T follicular helper cell (primary cell): ENCODE measurements around the gene SLC43A3.
"Not testable (repeated sequence)": the region's sequence is repeated elsewhere in the genome, so short reads cannot be mapped to it uniquely, and the experiment has no call there.

Experiments
- DNase-seq: peaks from one replicate; pipeline ENCODE4 v3.0.0-alpha.2; 2020; ENCODE audit warnings: low read depth

Gene SLC43A3

DNA sequence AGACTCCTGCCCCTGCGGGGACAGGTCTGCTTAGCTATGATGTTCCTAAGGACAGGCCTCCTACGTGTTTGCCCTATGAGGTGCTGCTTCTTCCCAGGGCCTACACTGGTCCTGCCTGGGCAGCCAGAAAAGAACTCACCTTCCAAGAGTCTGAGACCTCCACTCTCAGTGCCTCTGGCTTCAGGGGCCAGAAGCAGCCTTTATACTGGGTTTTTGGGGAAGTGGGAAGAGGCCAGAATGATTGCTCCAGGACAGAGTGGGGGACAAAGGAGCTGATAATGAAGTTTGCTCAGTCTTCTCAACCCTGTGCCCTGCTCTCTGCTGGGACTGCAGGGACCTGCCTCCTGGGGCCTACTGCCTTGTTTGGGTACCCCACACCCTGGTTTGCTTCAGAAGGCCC, 45.9 kb downstream of the SLC43A3 start, which contains the start of gene PRG3:
PRG3 (minus strand) TSS at position 176 of the 400 bp plus-strand sequence. CDS start 442 bp downstream, outside the sequence.
- no peak for DNase-seq

DNA sequence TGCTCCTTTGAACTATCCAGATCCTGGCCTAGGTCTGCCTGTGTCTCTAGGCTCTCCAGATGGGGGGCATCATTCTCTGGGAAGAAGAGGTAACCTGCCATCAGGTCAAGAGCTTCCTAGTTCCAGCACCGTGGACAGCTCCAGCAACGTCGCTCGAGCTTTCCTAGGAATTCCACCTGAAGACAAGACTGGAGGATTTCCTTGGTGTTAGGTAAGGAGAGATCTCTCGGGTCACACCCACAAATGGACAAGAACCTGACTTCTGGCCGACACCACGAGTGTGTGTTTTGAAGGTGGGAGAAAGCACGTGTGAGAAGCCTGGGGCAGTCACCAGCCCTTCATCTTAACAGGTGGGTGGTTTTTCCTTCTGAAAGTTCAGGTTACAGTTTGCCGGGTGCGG, 47.2 kb downstream of the SLC43A3 start:
- no peak for DNase-seq

DNA sequence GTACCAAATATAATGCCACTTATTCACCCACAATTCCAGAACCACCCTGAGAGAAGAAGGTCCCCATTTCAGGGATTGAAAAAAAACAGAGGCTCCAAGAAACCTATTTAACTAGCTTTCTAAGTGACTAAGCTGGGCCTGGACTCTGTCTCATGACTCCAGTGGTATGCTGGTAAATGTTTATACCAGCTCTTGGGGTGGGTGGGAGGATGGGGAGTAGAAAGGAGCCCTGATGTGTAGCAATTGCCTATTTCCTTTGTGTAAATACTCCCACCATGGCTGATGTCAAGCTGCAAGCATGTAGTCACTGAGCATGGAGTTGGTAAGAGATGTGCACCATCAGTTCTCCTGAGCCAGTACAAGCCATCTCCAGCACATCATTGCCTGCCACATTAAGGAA, 48.7 kb downstream of the SLC43A3 start:
- DNase-seq: no peak

DNA sequence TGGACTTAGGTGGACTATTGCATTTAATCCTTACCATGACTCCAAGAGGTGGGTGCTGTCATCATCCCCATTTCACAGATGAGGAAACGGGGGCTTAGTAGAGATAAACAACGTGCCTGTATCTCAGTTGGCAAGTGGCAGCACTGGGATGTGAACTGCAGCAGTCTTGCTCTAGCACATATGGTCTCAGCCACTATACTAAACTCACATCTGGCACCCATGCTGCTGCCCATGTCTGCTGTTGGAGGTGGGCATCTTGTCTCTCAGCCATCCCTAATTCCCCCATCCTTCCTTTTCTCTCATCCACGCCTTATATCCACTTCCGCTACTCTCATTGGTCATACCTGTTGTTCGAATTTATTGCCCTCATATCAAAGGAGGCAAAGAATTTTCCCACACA, 49.8 kb downstream of the SLC43A3 start:
- no peak for DNase-seq

DNA sequence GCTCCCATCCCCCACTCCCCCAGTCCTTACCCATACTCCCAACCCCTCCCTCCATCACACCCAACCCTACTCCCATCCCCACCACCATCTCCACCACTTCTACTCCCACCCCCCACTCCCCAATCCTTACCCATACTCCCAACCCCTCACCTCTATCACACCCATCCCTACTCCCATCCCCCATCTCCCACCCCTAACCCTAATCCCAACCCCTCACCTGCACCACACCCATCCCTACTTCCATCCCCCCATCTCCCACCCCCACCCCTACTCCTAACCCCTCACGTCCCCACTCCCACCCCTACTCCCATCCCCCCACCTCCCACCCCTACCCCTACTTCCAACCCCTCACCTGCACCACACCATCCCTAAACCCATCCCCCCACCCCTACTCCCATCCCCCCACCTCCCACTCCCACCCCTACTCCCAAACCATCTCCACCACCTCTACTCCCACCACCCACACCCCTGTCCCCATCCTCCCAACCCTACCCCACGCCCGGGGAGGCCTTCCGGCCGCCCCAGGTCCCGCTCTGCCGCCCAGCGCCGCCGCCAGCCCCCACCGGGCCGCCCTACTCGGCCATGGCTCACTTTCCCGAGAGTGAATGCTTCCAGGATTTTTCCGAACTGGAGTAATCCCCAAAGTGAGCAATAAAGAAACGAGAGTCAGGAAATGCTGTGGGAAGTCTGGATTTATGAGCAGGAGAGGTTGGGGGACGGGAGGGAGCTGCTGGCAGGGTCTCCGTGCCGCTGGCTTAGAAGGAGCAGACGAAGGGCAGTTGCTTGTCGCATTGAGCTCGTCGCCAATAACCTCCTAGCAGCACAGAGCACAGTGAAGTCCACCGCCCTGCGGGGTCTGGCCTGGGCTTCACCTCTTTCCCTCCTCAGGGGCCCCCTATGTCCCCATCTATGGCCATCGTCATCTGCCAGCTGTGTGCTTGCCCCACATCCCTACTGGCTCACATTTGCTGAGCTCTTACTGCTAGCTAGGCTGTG, 50.5 kb downstream of the SLC43A3 start:
- no peak for DNase-seq

DNA sequence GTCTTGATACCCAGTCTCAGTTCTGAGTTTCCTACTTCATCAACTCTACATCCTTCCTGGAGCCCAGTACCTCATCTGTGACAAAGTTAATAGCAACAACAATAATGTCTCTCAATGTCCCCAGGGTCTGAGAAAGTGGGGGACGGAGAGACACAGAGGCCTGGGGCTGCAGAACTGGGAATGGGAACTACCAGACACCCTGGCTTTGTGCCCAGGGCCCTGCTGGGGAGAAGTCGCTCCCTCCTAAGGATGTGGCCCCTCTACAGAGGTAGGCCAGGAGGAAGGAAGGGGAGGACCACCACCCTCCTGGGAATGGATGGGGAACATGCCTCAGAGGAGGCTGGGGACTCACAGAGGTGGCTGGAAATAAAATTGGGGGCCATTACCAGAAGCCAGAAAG, 51.4 kb downstream of the SLC43A3 start:
- no peak for DNase-seq

DNA sequence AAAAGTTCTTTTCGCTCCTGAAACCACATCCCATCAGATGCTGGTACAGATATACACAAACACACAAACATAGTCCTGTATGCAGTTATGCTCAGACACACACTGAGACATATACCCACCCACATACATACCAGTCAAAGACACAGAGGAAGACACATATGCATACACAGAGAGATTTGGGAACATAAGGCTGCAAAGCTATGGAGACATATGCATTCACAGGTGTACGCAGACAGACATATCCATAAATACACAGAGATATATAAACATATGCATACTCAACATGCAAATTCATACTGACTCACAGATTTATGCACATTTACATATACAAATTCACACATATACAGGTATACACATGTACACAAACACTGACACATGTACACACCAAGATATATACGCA, 52.0 kb downstream of the SLC43A3 start:
- no peak for DNase-seq

DNA sequence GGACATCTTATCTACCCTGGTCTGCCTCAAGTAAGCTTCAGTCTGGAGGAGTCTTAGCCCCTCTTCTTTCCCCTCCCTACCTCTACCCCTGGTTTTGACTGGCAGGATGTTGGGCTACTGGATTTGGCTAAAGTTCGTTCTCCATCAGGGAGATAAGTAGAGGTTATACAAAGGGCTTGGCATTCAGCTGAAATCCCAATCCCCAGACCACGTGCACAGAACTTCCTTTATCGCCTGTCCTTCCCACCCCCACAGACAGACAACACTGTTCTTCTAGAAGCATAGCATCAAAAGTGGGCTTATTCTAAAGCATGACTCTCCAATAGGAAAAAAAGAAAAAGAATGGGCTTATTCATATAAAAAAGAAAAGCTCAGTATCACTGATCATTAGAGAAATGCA, 53.8 kb downstream of the SLC43A3 start:
- no peak for DNase-seq

DNA sequence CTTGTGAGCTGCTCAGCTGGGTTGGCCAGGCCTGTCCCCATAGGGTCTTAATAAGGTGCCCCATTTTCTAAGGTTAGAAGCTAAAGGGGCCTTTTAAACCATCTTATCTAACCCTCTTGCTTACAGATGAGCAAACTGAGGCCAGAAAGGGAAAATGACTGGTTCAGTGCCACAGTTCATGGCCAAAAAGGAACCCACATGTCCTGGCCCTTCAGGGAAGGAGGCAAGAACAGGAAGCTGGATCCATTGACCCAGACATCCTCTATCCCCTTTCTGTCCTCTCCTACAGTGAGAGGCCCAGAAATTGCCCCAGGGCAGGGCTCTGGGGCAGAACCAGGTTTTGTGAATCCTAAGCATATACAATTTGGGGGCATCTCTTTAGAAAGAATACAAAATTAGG, 56.0 kb downstream of the SLC43A3 start:
- no peak for DNase-seq

DNA sequence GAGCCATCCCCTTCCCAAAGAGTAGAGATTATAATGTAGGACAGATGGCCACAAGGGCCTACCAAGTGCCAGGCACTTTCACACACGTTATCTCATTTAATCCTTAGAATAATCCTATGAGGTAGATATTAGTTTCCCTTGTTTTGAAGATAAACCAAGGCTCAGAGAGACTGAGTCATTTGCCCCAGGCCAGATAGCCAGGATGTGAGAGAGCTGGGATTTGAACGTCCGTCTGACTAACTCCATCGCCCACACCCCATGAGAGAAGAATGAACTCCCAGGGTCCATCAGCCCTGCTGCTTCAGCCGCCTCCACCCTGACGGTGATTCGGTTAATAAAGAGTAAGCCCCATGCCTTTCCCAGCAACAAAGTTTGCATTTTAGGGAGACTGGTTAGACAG, 56.7 kb downstream of the SLC43A3 start:
- DNase-seq: no peak

DNA sequence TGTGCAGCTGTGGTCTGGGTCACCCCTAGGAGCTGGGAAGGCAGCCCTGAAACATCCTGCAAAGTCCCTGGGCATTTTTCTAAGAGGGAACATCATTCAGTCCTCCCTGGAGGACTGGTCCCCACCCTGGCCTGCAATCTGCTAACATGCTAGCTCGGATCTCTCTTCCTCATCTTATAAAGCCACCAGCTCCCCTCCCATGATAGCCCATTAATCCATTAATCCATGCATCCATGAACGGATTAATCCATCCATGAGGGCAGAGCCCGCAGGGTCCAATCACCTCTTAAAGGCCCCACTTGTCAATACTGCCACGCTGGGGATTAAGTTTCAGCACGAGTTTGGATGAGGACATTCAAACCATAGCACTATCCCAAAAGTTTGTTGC, 58.1 kb downstream of the SLC43A3 start:
- DNase-seq: no peak

DNA sequence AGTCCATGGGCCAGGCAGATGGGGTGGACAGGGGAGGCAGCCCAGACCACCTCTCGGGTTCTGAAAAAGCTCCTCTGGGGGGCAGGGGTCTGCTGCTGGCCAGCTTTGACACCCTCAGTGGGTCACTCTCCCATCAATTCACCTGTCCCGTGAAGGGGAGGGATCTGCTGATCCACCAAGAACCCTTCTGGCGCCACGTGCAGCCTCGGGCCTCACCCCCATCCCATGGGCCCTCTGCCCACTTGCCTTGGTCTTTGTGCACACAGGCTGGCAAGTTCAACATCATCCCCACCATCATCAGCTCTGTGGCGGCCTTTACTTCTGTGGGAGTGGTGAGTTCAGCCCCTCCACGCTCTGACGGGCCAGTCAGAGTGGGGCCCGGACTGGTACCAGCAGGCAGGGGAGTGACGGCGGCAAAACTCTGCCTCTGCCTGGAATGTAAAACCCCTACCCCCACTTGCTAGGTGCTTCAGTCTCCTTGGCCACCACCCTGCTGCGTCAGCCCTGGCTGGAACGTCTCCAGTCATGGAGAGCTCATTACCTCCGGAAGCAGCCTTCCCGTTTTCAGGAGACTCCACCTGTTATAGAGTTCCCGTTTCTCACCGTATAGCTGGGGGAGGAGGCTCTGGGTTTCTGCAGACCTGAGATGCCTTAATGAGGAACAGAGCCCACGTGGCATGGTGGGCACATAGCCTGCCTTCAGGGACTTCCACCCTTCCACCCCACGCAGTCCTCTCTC, 58.6 kb downstream of the SLC43A3 start:
- no peak for DNase-seq

DNA sequence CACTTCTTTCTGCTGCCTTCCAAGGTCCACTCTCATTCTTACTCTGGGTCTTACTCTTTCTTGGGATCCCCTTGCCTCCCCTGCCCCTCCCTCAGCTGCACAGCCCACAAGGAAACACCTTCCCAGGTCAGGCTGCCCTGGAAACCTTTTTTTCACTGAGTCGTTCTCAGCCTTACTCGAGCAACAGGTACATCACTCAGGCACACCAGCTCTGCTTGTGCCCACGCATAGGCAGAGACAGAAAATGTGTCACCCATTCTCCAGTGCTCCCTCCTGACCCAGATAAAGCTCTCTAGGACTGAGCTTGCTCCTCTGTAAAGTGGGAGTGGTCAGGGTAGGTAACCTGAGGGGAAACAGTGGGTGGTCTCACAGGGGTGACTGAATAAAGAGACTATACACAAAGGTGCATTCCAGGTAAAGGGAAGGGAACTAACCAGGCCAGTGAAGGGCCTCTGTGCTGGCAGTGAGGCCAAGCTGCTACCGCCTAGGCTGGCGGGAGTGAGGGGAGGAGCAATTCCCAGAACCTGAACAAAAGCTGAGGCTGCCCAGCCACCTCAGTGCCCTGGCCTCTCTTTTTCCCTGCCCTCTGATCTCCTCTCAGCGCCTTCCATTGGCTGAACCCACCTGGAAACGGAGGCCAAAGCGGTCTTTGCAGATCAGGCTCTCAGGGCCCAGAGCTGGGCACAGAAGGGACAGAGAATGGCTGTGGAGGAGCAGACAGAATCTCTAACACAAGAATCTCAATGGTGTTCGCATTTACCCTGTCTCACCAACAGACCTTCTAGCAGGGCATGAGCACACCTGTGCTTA, 61.9 kb downstream of the SLC43A3 start:
- DNase-seq: no peak

DNA sequence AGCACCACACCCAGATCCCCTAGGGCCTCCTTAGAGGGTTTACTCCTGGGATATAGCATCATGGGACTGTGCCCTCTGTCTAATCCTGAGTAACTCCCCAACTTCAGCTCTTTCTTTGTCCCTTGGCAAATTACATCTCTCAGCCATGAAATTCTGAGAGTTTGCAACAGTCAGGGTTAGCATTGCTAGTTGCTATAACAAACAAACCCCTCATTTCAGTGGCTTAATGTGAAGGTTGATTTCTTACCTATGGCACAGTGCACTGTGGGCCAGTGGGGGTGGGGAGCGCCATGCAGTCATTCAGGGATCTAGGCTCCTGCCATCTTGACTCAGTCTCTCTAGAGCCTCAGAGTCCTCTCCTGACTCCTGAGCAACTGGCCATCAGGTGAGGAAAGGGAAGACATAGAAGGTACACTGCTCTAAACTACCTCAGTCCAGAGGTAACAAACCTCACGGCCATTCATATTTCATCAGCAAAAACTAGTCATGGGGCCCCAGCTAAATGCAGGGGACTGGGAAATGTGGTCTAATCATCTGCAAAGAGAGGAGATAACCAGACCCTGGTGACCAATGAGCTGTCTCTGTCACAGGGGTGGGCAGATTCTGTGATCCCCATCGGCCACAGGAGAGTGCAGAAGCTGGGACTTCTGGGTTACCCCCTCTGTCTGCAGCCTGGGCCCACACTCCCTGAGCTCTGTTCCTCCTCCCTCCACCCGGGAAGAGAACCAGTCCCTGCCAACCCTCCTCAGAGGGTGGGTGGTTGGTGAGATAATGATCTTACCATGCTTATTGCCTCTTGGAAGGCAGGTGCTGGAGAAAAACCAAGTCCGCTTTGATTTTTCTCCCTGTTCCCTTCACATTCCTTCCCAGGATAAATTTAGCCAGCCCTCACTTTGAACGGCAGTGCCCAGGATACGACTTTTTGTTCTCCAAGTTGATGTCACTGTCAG, 63.5 kb downstream of the SLC43A3 start:
- DNase-seq: no peak

DNA sequence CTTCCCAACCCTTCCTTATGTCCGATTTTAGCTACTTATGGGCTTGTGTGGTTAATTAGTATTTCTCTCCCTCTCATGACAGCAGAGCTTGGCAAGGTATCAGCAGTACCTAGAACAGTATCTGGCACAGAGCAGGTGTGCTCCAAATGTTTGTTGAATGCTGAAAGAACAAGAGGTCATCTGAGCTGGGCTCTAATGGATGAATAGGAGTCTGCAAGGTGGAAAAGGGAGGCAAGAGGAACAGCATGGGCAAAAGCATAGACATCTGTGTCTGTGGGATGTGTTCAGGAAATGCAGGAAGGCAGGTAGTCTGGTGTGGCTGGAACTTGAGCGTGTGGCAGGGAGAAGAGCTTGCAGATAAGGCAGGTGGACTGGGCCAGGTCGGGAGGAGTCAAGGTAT, 65.0 kb downstream of the SLC43A3 start:
- no peak for DNase-seq

DNA sequence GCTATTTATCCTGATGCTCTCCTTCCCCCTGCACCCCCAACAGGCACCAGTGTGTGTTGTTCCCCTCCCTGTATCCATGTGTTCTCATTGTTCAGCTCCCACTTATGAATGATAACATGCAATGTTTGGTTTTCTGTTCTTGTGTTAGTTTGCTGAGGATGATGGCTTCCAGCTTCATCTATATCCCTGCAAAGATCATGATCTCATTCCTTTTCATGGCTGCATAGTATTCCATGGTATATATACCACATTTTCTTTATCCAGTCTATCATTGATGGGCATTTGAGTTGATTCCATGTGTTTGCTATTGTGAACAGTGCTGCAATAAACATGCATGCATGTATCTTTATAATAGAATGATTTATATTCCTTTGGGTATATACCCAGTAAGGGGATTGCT, 65.5 kb downstream of the SLC43A3 start:
- not testable (repeated sequence) for DNase-seq

DNA sequence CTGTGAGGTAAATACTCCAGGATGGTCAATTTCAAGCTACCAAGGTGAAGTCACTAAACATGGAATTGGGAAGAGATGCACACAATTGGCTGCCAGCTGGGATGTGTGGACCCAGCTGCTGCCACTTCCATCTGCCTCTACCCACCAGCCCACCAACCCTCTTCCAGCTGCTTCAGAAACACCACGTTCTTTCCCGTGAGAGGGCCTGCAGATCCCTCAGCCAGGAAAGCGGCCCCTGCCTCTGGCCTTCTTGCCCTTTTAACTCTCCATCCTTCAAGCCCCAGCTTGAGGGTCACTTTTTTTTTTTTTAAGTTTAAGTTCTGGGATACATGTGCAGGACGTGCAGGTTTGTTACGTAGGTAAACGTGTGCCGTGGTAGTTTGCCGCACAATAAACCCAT, 65.9 kb downstream of the SLC43A3 start:
- no peak for DNase-seq

DNA sequence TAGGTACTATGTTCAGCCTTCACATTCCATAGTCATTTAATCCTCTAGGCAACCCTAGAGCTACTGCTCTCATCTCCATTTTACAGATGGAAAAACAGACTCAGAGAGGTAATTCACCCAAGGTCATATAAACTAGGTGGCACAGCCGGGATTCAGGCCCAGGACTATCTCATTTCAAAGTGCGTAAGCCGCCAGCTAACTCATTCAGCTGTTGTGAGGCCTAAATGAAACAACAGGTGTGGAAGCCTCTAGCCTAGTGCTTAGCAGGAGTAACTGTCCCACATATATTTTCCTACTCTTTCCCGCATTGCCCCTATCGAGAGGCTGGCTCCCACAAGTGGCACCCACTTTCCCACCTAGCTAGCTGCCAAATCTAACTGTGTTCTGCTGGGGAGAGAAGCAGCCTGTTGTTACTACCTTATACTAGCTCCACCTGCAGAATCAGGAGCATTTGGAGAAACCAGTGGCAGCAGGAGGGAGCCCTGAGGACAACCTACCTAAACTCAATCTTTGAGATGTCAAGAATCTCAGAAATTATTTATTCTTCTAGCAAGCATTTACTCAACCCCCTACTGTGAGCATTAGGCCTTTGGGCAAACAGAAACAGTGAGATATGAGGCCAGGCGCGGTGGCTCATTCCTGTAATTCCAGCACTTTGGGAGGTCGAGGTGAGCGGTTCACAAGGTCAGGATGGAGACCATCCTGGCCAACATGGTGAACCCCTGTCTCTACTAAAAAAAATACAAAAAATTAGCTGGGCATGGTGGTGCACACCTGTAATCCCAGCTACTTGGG, 66.8 kb downstream of the SLC43A3 start:
- DNase-seq: no peak

DNA sequence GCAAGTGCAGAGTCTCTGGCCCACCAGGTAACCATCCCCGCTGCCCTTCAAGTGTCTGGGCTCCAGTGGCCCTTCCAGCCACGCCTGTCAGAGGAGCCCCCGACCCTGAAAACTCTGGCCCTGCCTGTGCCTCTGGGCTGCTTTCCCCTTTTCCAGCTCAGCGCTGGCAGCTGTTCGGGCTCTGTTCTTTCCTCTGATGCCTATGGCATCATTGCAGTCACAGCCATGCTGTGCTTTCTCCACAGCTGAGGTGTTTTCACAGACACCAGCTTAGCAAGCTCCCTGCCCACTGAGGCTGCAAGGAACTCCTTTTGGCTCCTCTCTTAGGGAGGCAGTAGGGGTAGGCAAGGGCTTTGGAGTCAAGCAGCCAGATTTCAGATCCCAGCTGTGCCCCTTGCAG, 67.5 kb downstream of the SLC43A3 start:
- no peak for DNase-seq

DNA sequence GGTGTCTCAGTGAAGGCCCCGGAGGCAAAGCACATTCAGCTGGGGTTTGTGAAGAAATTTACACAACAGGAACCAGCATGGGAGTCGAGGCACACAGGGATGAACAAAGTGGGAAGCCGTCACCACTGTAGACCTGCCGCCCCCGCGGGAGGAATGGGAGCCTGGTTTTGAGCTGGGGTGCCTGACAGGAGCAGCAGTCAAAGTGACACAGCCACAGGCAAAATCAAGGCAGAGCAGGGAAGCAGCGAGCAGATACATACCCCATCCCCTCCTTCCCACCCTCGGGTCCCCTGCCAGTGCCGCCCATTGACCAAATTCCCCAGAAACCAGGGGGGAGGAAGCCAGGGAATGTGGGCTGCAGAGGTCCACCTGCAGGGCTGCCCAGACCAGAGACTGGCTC, 67.9 kb downstream of the SLC43A3 start:
- DNase-seq: no peak
